Stomach (tissue), 9 donors: ENCODE results near the gene MEG3. TPM values are rescaled to one million over a fixed set of nuclear protein-coding genes. Genes with fewer than 3 reads are reported as not detected.

Experiments used
- DNase-seq, 2 donors: peaks; one replicate each; pipeline versions ENCODE4 v3.0.0 to v3.0.0-alpha.2; 2013 to 2019
- H3K27ac ChIP-seq, 5 donors: fragments of 200-600 bp in 4 of 5; sonication (generic) in 4 of 5; one replicate each; pipeline ENCODE4 v1.5.1; 2013 to 2019; ENCODE audit warnings: mild to moderate bottlenecking in 1 of 5, moderate library complexity in 1 of 5
- H3K27me3 ChIP-seq, 3 donors: fragments of 200-600 bp; sonication (generic); one replicate each; pipeline ENCODE4 v1.5.1; 2017 to 2019; ENCODE audit warnings: mixed run types in 1 of 3
- H3K36me3 ChIP-seq, 4 donors: fragments of 200-600 bp; sonication (generic); 1 replicate in 3 of 4; 2 replicates in 1 of 4; pipeline ENCODE4 v1.5.1; 2016 to 2019
- H3K4me1 ChIP-seq, 4 donors: fragments of 200-600 bp; sonication (generic); one replicate each; pipeline ENCODE4 v1.5.1; 2016 to 2019
- H3K4me3 ChIP-seq, 4 donors: fragments of 200-600 bp; sonication (generic) in 3 of 4; one replicate each; pipeline ENCODE4 v1.5.1; 2016 to 2019; ENCODE audit warnings: mild to moderate bottlenecking in 1 of 4
- H3K9me3 ChIP-seq, 4 donors: fragments of 200-600 bp; sonication (generic); one replicate each; pipeline ENCODE4 v1.5.1; 2016 to 2019
- EP300 ChIP-seq: sonication (generic); formaldehyde crosslinking; IDR thresholded peaks from one replicate; pipeline ENCODE4 v1.6.1; 2017; ENCODE audit warnings: antibody characterized with exemption
- POLR2A ChIP-seq, 4 donors: fragments of 450-650 bp; IDR thresholded peaks; one replicate each; pipeline ENCODE4 v1.6.1; 2016; ENCODE audit warnings: antibody characterized with exemption in 4 of 4, control low read depth in 2 of 4, mild to moderate bottlenecking in 1 of 4, moderate library complexity in 1 of 4
- POLR2AphosphoS5 ChIP-seq, 3 donors: sonication (generic); formaldehyde crosslinking; IDR thresholded peaks; one replicate each; pipeline ENCODE4 v1.6.1; 2016; ENCODE audit warnings: antibody characterized with exemption in 3 of 3
- WGBS, 5 donors: extraction: QIAGEN DNeasy Blood & Tissue Kit in 3 of 5; methylation state at CpG; one replicate each; pipeline versions ENCODE4 v1.1.5 to v1.1.7; 2013 to 2018; 5-methylcytosine and 5-hydroxymethylcytosine counted together
- intact Hi-C: fragments of 100-400 bp; cut with DNase I; formaldehyde crosslinking; loops from one replicate; pipeline ENCODE4 v1.15.1; 2023; ENCODE audit warnings: low total_unique reads
- polyA plus RNA-seq, 3 donors: library from polyadenylated mRNA; stranded (reverse); fragments of 200-250 nt; gene quantifications; one replicate each; pipeline ENCODE4 v1.2.3, GENCODE V29; 2013
- total RNA-seq, 5 donors: library from RNA; depleted of rRNA; stranded (reverse); fragments of >200 nt; gene quantifications; one replicate each; pipeline versions ENCODE4 v1.1.0 to v1.2.3, GENCODE V29; 2014 to 2016
- TF ChIP-seq, protein P1 (sequence below), 7 experiments: fragments of 450-650 bp in 4 of 7; fragments of 200-600 bp in 3 of 7; sonication (generic) in 3 of 7; IDR thresholded peaks; one replicate each; pipeline ENCODE4 v1.5.1; 2016 to 2019; ENCODE audit warnings: antibody characterized with exemption in 7 of 7, control low read depth in 2 of 7, mild to moderate bottlenecking in 1 of 7
- donor health status: healthy with polysubstance abuse.
- donor health status: Bipolar disorder and iron deficiency.
- donor health status: healthy.

Gene MEG3
- total and polyA plus RNA-seq, 8 donors = 13.4 to 390 (median 99.2) TPM

DNA sequence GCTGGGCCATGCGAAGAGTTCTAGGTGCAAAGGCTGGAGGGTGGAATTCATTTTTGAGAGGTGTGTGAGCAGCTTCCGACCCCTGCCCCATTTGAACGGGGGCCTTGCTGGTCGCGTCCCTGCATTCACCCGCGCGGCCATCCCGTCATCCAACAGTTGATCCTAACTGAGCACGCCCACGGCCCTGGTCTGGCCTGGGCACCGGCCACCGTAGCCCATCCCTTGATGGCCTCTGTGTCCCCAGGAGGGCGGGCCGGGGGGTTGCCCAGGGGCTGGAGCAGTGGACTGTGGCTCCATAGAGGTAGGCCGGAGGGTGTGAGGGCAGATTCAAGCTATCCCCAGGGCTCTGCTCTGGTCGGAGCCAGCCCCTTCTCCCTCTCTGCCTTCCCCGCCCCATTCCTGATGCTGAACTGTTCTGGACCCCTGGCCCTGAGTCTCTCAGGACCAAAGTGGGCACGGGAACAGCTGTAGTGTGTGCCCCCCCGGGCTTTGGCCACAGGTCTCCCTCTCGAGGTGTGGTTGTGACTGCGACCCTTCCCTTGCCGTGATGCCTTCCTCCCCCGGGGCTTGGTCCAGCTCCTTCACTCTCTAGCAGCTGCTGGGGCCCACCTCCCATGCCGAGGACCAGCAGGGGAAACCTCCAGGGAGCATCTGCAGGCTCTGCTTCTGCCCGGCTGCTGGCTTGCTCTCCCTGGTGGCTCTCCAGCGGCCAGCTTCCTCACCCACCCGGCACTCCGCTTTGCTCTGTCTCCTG is 9.1 kb downstream of the MEG3 start:
- whole genome bisulfite sequencing, 5 donors = 72 to 84% (median 75%) methylated on average over 8 to 29 of the region's 29 CpGs
- H3K9me3 ChIP-seq = no peaks in the 10 kb centered on the region
- peaks cover 0 to 28% (median 0%) of the 10 kb centered on the region in 3 donors for H3K27me3 ChIP-seq
- no peaks in the 10 kb centered on the region for H3K4me1 ChIP-seq
- TF ChIP-seq, protein P1, sequence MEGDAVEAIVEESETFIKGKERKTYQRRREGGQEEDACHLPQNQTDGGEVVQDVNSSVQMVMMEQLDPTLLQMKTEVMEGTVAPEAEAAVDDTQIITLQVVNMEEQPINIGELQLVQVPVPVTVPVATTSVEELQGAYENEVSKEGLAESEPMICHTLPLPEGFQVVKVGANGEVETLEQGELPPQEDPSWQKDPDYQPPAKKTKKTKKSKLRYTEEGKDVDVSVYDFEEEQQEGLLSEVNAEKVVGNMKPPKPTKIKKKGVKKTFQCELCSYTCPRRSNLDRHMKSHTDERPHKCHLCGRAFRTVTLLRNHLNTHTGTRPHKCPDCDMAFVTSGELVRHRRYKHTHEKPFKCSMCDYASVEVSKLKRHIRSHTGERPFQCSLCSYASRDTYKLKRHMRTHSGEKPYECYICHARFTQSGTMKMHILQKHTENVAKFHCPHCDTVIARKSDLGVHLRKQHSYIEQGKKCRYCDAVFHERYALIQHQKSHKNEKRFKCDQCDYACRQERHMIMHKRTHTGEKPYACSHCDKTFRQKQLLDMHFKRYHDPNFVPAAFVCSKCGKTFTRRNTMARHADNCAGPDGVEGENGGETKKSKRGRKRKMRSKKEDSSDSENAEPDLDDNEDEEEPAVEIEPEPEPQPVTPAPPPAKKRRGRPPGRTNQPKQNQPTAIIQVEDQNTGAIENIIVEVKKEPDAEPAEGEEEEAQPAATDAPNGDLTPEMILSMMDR (IDR thresholded peaks at IDR 0.05) = no peak
- peak in 1 of 2 donors; percentile 21 for DNase-seq
- intact Hi-C loops = no loop called here
- no peak overlapping the region for H3K27ac ChIP-seq
- H3K36me3 ChIP-seq = no peaks in the 10 kb centered on the region
- H3K4me3 ChIP-seq = no peak overlapping the region

DNA sequence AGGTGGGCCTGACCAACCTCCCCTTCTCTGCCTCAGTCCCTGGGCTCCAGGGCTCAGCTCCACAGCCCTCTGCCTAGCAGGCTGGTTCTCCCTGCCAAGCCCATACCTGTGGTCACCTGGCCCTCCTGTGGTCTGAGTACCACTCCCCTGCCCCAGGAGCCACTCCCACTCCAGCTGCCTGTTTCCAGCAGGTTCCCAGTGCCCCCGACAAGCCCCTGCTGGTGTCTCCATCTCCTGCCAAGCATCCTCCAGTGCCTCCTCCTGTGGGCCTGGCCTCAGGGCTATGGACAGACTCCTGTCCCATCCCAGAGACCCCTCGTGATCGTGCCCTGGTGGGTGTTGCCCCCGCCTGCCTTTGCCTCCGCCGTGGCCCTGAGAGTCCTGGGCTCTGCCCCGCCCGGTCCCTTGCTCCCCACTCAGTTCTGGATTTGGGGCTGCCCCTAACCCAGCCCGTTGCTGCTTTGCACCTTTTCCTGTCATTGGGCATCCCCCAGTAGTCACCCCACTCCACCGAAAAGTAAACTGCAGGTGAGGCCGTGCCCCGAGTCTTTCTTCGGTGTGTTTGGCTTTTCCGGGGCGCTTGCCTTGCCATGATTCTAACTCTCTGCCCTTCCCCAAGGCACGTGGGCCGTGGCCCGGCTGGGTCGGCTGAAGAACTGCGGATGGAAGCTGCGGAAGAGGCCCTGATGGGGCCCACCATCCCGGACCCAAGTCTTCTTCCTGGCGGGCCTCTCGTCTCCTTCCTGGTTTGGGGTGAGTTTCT is 9.8 kb downstream of the MEG3 start:
- Histone ChIP-seq H3K9me3 (no peaks in the 10 kb centered on the region), H3K4me1 (no peaks in the 10 kb centered on the region), H3K27ac (no peak overlapping the region), H3K27me3 (peaks cover 0 to 28% (median 0%) of the 10 kb centered on the region in 3 donors), H3K36me3 (no peaks in the 10 kb centered on the region), H3K4me3 (no peak overlapping the region)
- peak in 1 of 2 donors; percentile 35 for DNase-seq
- 79 to 90% (median 85%) methylated on average over 24 of the region's 24 CpGs for WGBS, 5 donors
- intact Hi-C loops = no loop called here
- TF ChIP-seq, protein P1 (IDR thresholded peaks at IDR 0.05) = no peak
- TF ChIP-seq POLR2A (IDR thresholded peaks at IDR 0.05) (no peak), EP300 (no peak), POLR2AphosphoS5 (IDR thresholded peaks at IDR 0.05) (no peak)

DNA sequence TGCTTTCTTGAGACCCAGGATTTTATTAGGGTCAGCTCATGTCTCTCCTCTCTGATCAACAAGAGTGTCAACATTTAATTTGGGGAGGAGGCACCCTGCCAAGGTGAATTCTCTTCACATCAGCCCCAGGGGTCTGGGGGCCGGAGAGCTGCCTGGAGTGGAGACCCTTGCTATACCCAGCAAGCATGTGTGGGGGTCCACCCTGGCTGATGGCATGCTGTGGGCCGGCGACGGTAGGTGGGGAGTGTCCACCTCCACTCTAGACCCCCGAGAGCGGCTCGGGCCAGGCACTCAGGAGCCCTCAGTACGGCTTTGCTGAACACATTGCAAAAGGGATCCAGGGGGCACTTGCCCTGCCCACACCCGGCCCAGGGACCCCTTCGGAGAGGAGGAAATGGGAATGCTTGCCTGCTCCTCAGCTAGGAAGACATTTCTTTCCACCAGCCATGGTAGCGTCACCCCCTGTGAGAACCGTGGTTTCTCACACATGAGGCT is 10.4 kb downstream of the MEG3 start:
- 84 to 88% (median 85%) methylated on average over 12 of the region's 12 CpGs for WGBS, 5 donors
- TF ChIP-seq POLR2A (IDR thresholded peaks at IDR 0.05) (no peak), POLR2AphosphoS5 (IDR thresholded peaks at IDR 0.05) (no peak), EP300 (no peak)
- TF ChIP-seq, protein P1 (IDR thresholded peaks at IDR 0.05) = no peak
- no peak overlapping the region for H3K4me3 ChIP-seq
- intact Hi-C loops = no loop called here
- no peak overlapping the region for H3K27ac ChIP-seq
- no peaks in the 10 kb centered on the region for H3K9me3 ChIP-seq
- H3K4me1 ChIP-seq = no peaks in the 10 kb centered on the region
- peaks cover 0 to 28% (median 0%) of the 10 kb centered on the region in 3 donors for H3K27me3 ChIP-seq
- no peak for DNase-seq
- no peaks in the 10 kb centered on the region for H3K36me3 ChIP-seq

DNA sequence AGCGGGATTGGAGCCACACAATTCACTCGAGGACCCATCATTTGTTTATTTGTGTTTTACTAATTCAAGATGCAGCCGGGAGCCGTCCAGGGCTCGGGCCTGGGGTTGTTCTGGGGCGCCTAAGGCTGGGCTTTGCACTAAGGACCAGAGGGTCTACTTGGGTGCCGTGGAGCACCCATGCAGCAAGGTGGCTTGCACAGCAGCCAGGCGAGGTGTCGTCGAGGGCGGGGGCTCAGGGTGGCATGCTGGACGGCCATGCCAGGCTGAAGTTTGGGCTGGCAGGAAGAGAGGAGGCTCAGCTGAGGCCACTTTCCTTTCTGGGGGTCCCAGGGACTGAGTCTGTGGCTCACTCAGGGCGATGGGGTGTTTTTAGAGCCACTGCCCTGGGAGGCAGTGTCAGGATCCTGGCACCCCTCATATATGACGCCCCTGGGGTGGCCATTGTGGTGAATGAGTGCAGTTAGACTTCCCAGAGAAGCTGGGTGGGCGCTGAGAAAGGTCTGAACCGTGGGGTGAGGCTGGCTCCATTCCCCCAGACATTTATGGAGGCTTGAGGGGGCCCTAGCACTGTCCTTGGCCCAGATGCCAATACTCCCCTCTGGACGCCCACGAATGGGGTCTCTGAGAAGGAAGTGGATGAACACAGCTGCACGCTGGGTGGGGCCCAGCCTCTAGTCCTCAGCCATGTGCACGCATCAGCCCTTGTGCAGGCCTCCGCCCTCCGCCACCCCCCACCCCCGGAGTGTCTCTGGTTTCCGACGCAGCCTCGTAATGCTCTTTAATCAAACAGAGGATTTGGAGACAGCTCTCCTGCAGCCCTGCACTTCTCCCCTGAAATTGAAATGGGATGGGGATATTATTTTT is 11.3 kb downstream of the MEG3 start:
- TF ChIP-seq POLR2A (IDR thresholded peaks at IDR 0.05) = no peak
- TF ChIP-seq POLR2AphosphoS5 (IDR thresholded peaks at IDR 0.05) = no peak
- TF ChIP-seq, protein P1 (IDR thresholded peaks at IDR 0.05) = no peak
- no peak for TF ChIP-seq EP300
- intact Hi-C loops = no loop called here
- H3K9me3 ChIP-seq = no peaks in the 10 kb centered on the region

More for the DNA sequence above, 11.3 kb downstream of the MEG3 start:
- Histone ChIP-seq H3K27me3 (peaks cover 0 to 28% (median 0%) of the 10 kb centered on the region in 3 donors), H3K4me1 (no peaks in the 10 kb centered on the region), H3K36me3 (no peaks in the 10 kb centered on the region), H3K27ac (no peak overlapping the region), H3K4me3 (no peak overlapping the region)
- WGBS, 5 donors = 70 to 77% (median 72%) methylated on average over 23 to 26 of the region's 26 CpGs
- DNase-seq = peak in 1 of 2 donors; percentile 56
